Right lobe of liver (tissue), 4 donors: ENCODE measurements around the gene TMEM38B.

Experiments
- POLR2A ChIP-seq: fragments of 450-650 bp; IDR thresholded peaks from one replicate; pipeline ENCODE4 v1.6.1; 2017; ENCODE audit warnings: antibody characterized with exemption, mild to moderate bottlenecking
- TF ChIP-seq, protein P1 (sequence below), 4 donors: fragments of 200-600 bp in 3 of 4; fragments of 450-650 bp in 1 of 4; IDR thresholded peaks; one replicate each; pipeline versions ENCODE4 v1.5.1 to v1.8.0; 2016 to 2022; ENCODE audit warnings: antibody characterized with exemption in 4 of 4, mild to moderate bottlenecking in 2 of 4
- donor health status: DM: no; HTN: no; CAD: no.
- donor health status: DM: no; HTN: no; CAD: no.
- donor health status: DM: no; HTN: yes; CAD: no.

GRCh38 chr9:105757496-105758251 lies 63.3 kb downstream of the TMEM38B start:
- TF ChIP-seq, protein P1, sequence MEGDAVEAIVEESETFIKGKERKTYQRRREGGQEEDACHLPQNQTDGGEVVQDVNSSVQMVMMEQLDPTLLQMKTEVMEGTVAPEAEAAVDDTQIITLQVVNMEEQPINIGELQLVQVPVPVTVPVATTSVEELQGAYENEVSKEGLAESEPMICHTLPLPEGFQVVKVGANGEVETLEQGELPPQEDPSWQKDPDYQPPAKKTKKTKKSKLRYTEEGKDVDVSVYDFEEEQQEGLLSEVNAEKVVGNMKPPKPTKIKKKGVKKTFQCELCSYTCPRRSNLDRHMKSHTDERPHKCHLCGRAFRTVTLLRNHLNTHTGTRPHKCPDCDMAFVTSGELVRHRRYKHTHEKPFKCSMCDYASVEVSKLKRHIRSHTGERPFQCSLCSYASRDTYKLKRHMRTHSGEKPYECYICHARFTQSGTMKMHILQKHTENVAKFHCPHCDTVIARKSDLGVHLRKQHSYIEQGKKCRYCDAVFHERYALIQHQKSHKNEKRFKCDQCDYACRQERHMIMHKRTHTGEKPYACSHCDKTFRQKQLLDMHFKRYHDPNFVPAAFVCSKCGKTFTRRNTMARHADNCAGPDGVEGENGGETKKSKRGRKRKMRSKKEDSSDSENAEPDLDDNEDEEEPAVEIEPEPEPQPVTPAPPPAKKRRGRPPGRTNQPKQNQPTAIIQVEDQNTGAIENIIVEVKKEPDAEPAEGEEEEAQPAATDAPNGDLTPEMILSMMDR (IDR thresholded peaks at IDR 0.05), result no peak
- no peak for TF ChIP-seq POLR2A
